GM18508 (cell line): ENCODE results near the gene HELQ.

Source experiments
- ATAC-seq: cut with Tn5 transposase; IDR thresholded peaks from one replicate; pipeline ENCODE4 v1.9.1; 2021; ENCODE audit warnings: moderate number of reproducible peaks; ENCODE audit not compliant: insufficient read depth, unreplicated experiment

The HELQ gene

DNA sequence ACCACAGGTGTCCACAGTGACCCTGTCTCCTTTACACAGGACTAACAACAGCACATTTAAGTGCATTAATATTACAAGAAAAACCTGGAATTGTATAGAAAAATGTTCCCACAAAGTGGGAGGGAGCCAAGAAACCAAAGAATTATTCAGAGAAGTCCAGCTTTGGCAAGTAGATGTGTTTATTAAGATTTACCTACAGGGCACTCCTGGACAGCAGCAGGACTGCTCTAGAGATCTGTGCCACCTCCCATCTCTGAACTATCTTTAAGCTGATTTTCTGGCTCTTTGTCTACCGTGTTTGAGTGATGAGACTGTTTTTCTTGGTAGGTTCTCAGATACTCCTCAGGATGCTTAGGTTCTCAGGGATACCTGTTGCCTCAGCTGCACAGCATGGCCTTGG is 82.7 kb downstream of the HELQ start:
- ATAC-seq = no peak

DNA sequence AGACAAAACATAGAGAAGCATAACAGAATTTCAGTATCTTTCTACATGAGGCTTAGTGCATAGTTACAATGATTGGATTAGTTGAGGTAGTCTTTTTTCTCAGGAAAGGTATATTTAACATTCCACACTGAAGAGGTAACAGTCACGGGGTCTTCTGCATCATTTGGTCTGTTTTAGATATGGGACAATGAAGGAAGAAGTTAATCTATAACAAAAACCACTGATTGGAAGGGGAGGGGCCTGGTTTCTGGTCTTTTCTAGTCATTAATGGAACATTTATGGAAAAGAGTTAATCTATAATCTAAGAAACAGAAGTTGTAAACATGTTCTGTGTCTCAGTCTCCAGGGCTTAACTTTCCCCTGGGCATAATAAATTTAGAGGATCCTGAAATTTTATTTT is 83.7 kb downstream of the HELQ start:
- ATAC-seq = no peak

DNA sequence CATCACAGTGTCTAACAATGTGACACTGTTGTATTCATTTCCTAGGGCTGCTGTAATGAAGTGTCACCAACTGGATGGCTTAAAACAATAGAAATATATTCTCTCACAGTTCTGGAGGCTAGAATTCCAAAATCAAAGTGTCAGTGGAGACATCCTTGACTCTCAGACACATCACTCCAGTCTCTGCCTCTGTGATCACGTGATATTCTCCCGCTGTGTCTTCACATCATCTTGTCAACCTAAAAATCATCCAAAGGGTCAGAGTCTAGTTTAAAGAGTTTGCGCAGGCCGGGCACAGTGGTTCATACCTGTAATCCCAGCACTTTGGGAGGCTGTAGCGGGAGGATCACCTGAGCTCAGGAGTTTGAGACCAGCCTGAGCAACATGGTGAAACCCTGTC is 84.4 kb downstream of the HELQ start:
- no peak for ATAC-seq

DNA sequence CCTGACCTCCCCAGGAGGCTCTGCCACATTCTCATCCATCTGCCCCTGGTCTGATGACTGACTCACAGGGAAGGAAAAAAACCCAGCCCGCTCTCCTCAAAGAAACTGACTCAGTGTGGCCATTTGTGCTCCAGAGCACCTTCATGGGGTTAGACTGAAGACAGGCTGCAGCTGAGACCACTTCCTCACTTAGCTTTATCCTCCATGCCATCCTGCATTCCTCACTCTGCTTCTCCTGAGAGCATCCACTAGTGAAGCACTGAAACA is 85.0 kb downstream of the HELQ start:
- ATAC-seq = no peak

DNA sequence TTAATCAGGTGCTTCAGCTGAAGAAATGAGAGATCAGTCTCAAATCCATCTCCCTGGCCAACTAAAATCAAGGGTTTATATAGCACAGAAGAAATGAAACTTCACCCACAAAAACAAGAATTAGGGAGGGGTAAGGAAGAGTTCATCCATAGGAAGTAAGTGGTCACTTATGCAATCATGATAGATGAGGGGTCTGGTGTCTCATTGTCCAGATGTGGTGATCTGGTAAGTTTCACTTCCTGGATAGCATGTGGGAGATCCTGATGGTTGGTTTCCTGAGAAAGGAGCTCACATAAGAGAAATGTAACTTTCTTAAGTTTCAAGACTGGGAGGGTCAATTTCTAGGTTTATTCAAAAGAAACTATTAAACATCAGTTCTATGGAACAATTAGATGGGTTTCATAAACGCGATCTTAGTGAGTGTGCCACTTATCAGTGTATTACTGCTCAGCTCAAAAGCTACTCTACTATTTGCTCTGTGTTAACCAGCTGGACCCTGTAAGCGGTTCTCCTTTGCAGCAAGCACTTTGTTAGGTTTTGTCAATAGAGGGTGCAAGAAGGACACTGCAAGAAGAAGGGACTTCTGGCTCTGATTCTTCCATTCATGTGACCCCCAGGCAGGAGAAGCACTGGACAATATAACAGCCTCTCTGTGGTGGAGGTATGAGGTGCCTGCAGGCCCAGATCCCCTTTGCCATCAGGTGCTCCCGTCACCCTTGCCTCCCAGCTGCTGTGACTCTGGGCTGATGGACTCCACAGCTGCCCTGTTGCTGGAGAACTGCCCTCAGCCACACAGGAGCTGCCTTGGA is 85.6 kb downstream of the HELQ start:
- no peak for ATAC-seq

DNA sequence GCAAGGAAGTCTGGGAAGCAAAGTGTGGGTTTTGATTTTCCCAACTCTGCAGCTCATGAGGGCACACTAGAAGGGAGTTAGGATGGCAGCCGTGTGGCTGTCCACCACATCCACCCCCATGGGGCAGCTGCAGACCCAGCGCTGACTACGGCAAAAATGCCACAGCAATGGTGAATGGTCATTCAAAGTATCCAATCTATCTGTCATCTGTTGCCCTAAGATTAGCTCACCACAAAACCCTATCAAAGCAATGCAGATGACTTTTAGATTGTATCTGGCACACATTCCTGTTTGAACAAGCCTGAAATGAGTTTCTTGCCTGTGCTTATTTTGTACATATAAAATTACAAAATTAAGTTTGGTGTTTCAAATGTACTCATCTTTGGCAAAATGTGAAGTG is 91.3 kb downstream of the HELQ start:
- ATAC-seq = no peak

DNA sequence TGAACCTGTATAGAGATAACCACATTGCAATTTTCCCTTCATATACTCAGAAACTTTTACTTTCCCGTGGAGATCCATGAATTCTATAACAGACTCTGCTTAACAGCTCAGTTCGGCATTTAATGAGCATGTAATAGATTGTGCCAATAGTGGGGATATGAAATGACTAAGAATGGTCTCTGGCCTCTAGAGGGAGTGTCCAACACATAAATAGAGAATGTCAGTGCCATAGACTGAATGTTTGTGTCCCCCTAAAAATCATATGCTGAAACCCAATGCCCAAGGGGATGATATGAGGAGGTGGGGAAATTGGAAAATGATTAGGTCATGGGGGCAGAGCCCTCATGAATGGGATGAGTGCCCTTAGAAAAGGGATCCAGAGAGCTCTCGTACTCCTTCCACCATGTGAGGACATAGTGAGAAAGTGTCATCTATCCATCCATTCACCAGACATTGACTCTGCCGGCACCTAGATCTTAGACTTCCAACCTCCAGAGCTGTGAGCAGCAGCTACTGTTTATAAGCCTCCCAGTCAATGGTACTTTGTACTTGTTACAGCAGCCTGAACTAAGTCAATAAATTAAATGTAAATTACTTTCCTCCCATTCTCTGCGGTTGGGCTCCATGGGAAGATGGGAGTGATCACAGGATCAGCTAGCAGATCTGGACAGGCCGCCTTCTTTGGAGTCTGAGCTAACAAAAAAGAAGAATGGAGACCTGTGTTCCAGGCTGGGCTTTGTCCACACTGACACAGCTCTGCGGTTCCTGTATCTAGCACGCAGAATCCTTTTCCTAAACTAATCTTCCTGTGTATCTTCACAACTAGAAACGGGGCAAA is 92.9 kb downstream of the HELQ start:
- ATAC-seq = no peak

DNA sequence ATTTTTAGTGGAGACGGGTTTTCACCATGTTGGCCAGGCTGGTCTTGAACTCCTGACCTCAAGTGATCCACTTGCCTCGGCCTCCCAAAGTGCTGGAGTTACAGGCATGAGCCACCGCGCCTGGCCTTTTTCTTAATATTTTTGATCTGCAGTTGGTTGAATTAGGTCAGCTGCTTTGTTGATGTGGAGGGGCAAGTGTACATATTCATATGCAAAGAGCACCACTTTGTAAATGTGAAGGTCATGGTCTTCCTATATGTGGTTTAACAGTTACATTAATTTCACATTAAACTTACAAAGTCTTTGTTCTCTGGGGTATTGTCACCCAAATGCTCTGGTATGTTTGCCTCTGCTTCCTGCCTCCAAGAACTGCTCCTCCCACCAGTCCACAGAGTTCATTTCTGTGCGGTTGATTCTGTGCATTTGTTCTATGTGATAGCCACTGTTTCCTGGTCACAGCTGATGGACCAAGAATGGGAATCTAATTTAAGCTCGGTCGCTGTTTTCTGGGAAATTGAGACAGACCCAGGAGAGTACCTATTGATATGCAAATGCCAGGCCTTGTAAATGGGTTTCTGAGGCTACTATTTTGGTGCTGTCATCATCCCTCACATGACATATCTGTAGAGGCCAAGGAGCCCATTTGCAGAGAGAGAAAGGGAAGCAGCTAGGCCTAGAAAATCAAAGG is 94.1 kb downstream of the HELQ start:
- no peak for ATAC-seq

DNA sequence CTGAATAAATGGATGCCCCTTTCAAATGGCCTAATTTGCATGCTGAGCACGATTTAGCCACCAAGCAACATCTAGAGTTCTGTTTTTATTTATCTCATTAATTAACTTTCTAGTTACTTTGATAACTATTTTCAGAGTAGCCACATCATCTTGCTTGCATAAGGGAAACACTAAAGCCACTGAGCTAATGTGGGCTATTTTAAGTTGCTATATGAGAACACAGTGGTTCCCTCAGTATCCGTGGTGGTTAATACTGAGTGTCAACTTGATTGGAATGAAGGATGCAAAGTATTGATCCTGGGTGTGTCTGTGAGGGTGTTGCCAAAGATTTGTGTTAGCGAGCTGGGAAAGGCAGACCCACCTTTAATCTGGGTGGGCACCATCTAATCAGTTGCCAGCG is 95.6 kb downstream of the HELQ start:
- no peak for ATAC-seq

DNA sequence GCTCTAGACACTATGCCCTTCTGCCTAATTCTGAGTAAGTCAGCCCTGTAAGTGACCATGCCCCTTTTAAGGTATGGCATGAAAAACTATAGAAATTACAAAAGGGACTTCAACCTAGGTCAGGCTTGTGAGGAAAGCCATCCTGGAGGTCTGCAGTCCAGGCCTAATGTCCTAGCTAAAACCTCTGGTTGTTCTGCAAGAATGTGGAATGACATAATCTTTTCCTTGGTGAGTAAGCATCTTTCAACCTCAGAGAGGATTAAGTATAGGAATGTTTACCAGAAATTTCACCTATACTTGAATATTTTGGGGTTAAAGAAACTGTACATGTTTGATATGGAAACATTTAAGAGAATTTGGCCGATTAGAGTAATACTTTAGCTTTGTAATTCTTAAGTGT is 97.2 kb downstream of the HELQ start:
- ATAC-seq = no peak
